Right atrium auricular region (tissue), 2 donors: Measurements from ENCODE around the gene POLE3. TPM values are rescaled to one million over a fixed set of nuclear protein-coding genes. Genes with fewer than 3 reads are reported as not detected.
A peak's percentile ranks its signal among the peaks of the same experiment; 100 is the strongest.

Experiments used
- DNase-seq: peaks from one replicate; pipeline ENCODE4 v3.0.0-alpha.2; 2019; ENCODE audit warnings: low spot score
- H3K27ac ChIP-seq, 2 donors: fragments of 200-600 bp; sonication (generic); 1 replicate in 1 of 2; 2 replicates in 1 of 2; pipeline ENCODE4 v1.5.1; 2016 to 2019
- H3K27me3 ChIP-seq, 2 donors: fragments of 200-600 bp; sonication (generic); one replicate each; pipeline versions ENCODE4 v1.5.1 to v1.6.0; 2017 to 2019
- H3K36me3 ChIP-seq: fragments of 200-600 bp; sonication (generic); one replicate; pipeline ENCODE4 v1.5.1; 2016
- H3K4me1 ChIP-seq, 2 donors: fragments of 200-600 bp; sonication (generic); one replicate each; pipeline versions ENCODE4 v1.5.1 to v1.6.0; 2017 to 2019
- H3K4me3 ChIP-seq, 2 donors: fragments of 200-600 bp; sonication (generic); 1 replicate in 1 of 2; 2 replicates in 1 of 2; pipeline ENCODE4 v1.5.1; 2017 to 2019; ENCODE audit warnings: mild to moderate bottlenecking in 1 of 2, moderate library complexity in 1 of 2
- H3K9me3 ChIP-seq, 2 donors: fragments of 200-600 bp; sonication (generic); one replicate each; pipeline ENCODE4 v1.5.1; 2019
- total RNA-seq, 2 donors: library from RNA; depleted of rRNA; stranded (reverse); fragments of >200 nt; gene quantifications; one replicate each; pipeline ENCODE4 v1.1.0, GENCODE V29; 2016
- TF ChIP-seq, protein P1 (sequence below), 2 donors: fragments of 200-600 bp; sonication (generic); IDR thresholded peaks; one replicate each; pipeline ENCODE4 v1.5.1; 2019; ENCODE audit warnings: antibody characterized with exemption in 2 of 2

Gene POLE3, protein sequence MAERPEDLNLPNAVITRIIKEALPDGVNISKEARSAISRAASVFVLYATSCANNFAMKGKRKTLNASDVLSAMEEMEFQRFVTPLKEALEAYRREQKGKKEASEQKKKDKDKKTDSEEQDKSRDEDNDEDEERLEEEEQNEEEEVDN
- 10 to 100 TPM; 17.9 to 21.5 TPM for total RNA-seq

DNA sequence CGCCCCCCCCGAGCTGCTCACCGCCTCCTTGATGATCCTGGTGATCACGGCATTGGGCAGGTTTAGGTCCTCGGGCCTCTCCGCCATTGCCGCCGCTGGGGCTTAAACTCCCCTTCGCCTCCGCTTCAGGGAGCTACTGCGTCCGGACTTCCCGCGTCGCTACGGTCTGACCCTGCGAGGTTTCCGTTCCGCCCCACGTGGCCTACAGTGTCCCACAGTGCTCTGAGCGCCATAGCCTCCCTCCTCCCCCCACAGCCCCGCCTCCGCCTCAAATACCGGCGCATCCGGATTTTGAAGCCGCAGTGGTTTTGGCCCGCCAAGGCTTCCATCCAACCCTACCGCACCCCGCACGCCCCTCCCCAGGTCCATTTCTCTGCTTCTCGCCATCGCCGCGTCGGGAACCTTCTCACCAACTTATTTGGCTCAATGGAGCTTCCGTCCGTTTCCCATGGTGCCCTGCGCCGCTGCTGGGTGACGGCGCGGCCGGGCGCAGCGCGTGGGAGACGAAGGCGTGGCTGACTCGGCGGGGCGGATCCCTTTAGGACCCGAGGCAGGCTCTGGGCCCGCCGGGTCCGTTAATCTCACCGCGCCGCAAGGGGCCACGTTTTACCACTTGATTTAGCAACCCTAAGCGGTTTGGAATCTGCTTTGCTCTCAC, at the start of gene POLE3, which contains the start of gene C9orf43:
Gene POLE3, minus strand, starts transcription at position 469 of the 658 bp plus-strand sequence. Its CDS starts 382 bp downstream, at position 87.
Gene C9orf43, plus strand, starts transcription at position 541 of the 658 bp plus-strand sequence. CDS start 2,747 bp downstream, outside the sequence.
- Histone ChIP-seq H3K9me3 (no peaks in the 10 kb centered on the region), H3K4me3 (peak within 1 kb of the TSS; percentile 62 to 88), H3K27me3 (no peaks in the 10 kb centered on the region), H3K36me3 (peaks cover 21% of the 10 kb centered on the region), H3K27ac (peak within 1 kb of the TSS; percentile 92 to 96), H3K4me1 (peaks cover 0 to 22% of the 10 kb centered on the region in 2 donors)
- TF ChIP-seq, protein P1, sequence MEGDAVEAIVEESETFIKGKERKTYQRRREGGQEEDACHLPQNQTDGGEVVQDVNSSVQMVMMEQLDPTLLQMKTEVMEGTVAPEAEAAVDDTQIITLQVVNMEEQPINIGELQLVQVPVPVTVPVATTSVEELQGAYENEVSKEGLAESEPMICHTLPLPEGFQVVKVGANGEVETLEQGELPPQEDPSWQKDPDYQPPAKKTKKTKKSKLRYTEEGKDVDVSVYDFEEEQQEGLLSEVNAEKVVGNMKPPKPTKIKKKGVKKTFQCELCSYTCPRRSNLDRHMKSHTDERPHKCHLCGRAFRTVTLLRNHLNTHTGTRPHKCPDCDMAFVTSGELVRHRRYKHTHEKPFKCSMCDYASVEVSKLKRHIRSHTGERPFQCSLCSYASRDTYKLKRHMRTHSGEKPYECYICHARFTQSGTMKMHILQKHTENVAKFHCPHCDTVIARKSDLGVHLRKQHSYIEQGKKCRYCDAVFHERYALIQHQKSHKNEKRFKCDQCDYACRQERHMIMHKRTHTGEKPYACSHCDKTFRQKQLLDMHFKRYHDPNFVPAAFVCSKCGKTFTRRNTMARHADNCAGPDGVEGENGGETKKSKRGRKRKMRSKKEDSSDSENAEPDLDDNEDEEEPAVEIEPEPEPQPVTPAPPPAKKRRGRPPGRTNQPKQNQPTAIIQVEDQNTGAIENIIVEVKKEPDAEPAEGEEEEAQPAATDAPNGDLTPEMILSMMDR (IDR thresholded peaks at IDR 0.05), result no peak
- DNase-seq, result peak; percentile 94

DNA sequence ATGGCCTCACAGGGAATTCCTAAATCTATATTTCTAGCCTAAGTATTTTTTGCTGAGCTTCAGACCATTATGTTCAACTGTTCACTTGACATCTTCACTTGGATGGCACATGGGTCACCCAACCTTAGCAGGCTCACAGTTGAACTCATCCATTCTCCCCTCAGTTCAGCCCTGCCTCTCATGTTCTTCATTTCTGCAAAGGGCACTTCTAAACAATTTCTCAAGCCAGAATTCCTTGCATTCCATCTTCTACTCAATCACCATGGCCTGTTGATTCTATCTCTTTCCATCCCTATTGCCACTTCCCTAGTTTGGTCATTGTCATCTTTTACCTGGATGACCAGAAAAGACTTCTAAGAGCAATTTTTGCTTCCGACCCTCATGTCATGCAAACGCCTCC, 45.8 kb upstream of the POLE3 start:
- H3K27ac ChIP-seq, result peak overlapping the region; percentile 87 to 88
- H3K27me3 ChIP-seq, result no peaks in the 10 kb centered on the region
- no peaks in the 10 kb centered on the region for H3K36me3 ChIP-seq
- DNase-seq, result peak; percentile 42
- H3K4me1 ChIP-seq, result peaks cover 0 to 34% of the 10 kb centered on the region in 2 donors
- H3K9me3 ChIP-seq, result no peaks in the 10 kb centered on the region
- no peak overlapping the region for H3K4me3 ChIP-seq
- TF ChIP-seq, protein P1 (IDR thresholded peaks at IDR 0.05), result no peak

DNA sequence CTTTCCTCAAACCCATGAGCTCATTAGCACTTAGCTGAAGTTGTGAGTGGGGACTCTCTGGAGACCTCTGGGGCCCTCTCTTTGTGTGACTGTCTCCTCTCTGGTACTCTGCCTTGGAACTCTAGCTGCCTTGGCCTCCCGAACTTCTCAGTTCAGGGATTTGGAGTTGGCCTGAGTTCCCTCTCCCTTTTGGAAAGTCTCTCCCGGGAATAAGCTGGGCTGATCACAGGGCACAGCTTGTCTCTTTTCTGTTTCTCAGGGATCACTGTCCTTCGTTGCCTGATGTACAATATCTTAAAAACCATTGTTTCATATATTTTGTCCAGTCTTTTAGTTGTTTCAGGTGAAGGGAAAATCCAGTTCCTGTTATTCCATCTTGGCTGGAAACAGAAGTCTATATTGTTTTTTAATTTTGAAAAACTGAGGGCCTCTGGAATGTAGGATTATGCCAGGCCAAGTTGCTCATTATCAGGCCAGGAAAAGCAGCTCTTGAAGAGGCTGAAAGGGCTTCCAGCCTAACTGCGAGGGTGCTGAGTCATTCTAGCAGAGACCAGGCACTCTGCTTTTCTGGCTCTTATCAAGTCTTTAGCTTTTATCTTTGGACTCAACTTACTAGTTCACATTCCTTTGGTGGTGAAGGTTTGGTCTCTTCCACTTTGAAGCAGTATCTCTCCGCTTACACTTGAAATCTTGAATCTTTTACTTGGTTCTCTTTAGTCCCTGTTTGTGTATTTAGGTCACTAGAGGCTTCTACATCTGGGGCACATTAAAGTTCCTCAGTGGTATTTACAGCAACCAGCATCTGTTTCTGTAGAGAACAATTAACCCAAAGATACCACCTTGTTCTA, 44.7 kb upstream of the POLE3 start:
- DNase-seq, result peak; percentile 77
- H3K4me3 ChIP-seq, result no peak overlapping the region
- TF ChIP-seq, protein P1 (IDR thresholded peaks at IDR 0.05), result no peak
- H3K9me3 ChIP-seq, result no peaks in the 10 kb centered on the region
- H3K4me1 ChIP-seq, result peaks cover 0 to 34% of the 10 kb centered on the region in 2 donors
- H3K27me3 ChIP-seq, result no peaks in the 10 kb centered on the region
- H3K27ac ChIP-seq, result peak overlapping the region; percentile 87 to 88
- H3K36me3 ChIP-seq, result no peaks in the 10 kb centered on the region

DNA sequence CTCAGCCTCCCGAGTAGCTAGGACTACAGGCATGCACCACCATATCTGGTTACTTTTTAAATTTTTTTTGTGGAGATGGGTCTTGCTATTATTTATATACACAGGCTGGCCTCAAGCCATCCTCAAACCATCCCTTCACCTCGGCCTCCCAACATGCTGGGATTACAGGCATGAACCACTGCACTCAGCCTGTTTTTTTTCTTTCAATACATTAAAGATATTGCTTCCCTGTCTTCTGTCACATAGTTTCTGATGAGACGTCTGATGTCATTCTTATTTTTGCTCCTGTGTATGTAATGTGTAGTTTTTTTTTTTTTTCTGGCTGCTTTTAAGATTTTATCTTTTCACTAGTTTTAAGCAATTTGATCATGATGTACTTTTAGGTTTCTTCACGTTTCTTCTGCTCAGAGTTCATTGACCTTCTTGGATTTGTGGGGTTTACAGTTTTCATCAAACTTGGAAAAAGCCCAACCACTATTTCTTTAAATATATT, 41.7 kb upstream of the POLE3 start:
- peaks cover 0 to 37% of the 10 kb centered on the region in 2 donors for H3K4me1 ChIP-seq
- no peaks in the 10 kb centered on the region for H3K36me3 ChIP-seq
- peak overlapping the region; percentile 19 to 49 for H3K27ac ChIP-seq
- DNase-seq, result no peak
- H3K4me3 ChIP-seq, result no peak overlapping the region
- no peaks in the 10 kb centered on the region for H3K9me3 ChIP-seq
- TF ChIP-seq, protein P1 (IDR thresholded peaks at IDR 0.05), result no peak
- H3K27me3 ChIP-seq, result no peaks in the 10 kb centered on the region

DNA sequence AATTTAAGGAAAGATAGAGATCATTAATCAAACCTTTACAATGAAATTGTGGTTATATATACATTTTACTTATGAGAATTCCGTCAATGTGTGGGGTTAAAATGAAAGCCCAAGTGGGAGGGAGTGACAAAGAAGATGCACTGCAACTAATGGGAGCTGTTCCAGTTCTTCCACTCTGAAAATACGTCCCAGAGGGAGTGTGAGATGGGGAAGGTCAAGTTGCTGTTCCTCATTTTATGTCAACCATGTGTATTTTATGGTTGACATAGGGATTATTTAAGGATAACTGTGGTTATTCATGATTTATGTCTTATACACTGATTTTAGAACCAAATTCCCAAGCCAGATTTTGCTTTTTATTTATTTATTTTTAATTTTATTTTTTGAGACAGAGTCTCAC, 38.9 kb upstream of the POLE3 start:
- Histone ChIP-seq H3K9me3 (no peaks in the 10 kb centered on the region), H3K4me1 (peaks cover 0 to 16% of the 10 kb centered on the region in 2 donors), H3K27me3 (no peaks in the 10 kb centered on the region), H3K27ac (peak overlapping the region; percentile 33 to 67), H3K36me3 (no peaks in the 10 kb centered on the region), H3K4me3 (no peak overlapping the region)
- peak; percentile 18 for DNase-seq
- TF ChIP-seq, protein P1 (IDR thresholded peaks at IDR 0.05), result no peak
